ENCODE results near the gene SERINC3.

- TF ChIP-seq POLR2A (IDR thresholded peaks at IDR 0.05) = no peak
- TF ChIP-seq CTCF (IDR thresholded peaks at IDR 0.05) = no peak
These were observed 60.1 kb downstream of the SERINC3 start for GRCh38 chr20:44461803-44462174.

Measured in breast epithelium (tissue), 3 donors.